CD4-positive, alpha-beta memory T cell (primary cell): ENCODE measurements around the gene COL18A1. TPM values are rescaled to one million over a fixed set of nuclear protein-coding genes. Genes with fewer than 3 reads are reported as not detected.

Experiments
- CTCF ChIA-PET: fragments of 350-600 bp; sonication (Branson Sonifier 250); formaldehyde crosslinking; loops from one replicate; lab custom pipeline; 2021; ENCODE audit warnings: inconsistent platforms; ENCODE audit not compliant: partially characterized antibody; lab: Charles Lee
- POLR2A ChIA-PET: fragments of 350-600 bp; sonication (Branson Sonifier 250); formaldehyde crosslinking; loops from one replicate; lab custom pipeline; 2021; ENCODE audit not compliant: partially characterized antibody; lab: Charles Lee
- DNase-seq, 5 donors: peaks; one replicate each; pipeline versions ENCODE4 v3.0.0 to v3.0.0-alpha.2; 2020 to 2022; ENCODE audit warnings: mixed read lengths in 1 of 5
- H3K27ac ChIP-seq: one replicate; pipeline ENCODE4 v1.7.0; 2013; ENCODE audit warnings: low read depth, low read length
- H3K27me3 ChIP-seq: 2 replicates; pipeline ENCODE4 v1.7.0; 2013; ENCODE audit warnings: mild to moderate bottlenecking, low read length, moderate library complexity; ENCODE audit not compliant: insufficient read depth
- H3K36me3 ChIP-seq: 2 replicates; pipeline ENCODE4 v1.7.0; 2013; ENCODE audit warnings: mild to moderate bottlenecking, low read length, moderate library complexity; ENCODE audit not compliant: insufficient read depth
- H3K4me1 ChIP-seq: 2 replicates; pipeline ENCODE4 v1.7.0; 2013; ENCODE audit warnings: mild to moderate bottlenecking, low read length, moderate library complexity; ENCODE audit not compliant: insufficient read depth
- H3K4me3 ChIP-seq, 2 donors: one replicate each; pipeline ENCODE4 v1.7.0; 2013; ENCODE audit warnings: low read length in 2 of 2, mild to moderate bottlenecking in 1 of 2
- H3K9me3 ChIP-seq, 2 donors: one replicate each; pipeline ENCODE4 v1.7.0; 2013; ENCODE audit warnings: low read length in 2 of 2, control low read depth in 1 of 2; ENCODE audit not compliant: control insufficient read depth in 1 of 2
- H3K27ac Mint-ChIP-seq, 7 donors: one replicate each; pipeline ENCODE4 v1.8.0; 2020 to 2021; ENCODE audit warnings: mixed read lengths in 7 of 7, mild to moderate bottlenecking in 6 of 7, inconsistent platforms in 3 of 7, moderate library complexity in 3 of 7
- H3K27me3 Mint-ChIP-seq, 2 donors: one replicate each; pipeline ENCODE4 v1.8.0; 2020 to 2021; ENCODE audit warnings: mixed read lengths in 2 of 2
- H3K36me3 Mint-ChIP-seq, 2 donors: one replicate each; pipeline ENCODE4 v1.8.0; 2020 to 2021; ENCODE audit warnings: mixed read lengths in 2 of 2, inconsistent platforms in 1 of 2, mild to moderate bottlenecking in 1 of 2
- H3K4me1 Mint-ChIP-seq, 4 donors: one replicate each; pipeline ENCODE4 v1.8.0; 2020 to 2021; ENCODE audit warnings: mixed read lengths in 4 of 4, mild to moderate bottlenecking in 1 of 4
- H3K4me3 Mint-ChIP-seq, 8 donors: one replicate each; pipeline ENCODE4 v1.8.0; 2020 to 2021; ENCODE audit warnings: mixed read lengths in 8 of 8, mild to moderate bottlenecking in 7 of 8, moderate library complexity in 6 of 8, inconsistent platforms in 3 of 8
- H3K9me3 Mint-ChIP-seq, 8 donors: one replicate each; pipeline ENCODE4 v1.8.0; 2020 to 2021; ENCODE audit warnings: mixed read lengths in 8 of 8, mild to moderate bottlenecking in 5 of 8, inconsistent platforms in 3 of 8, moderate library complexity in 1 of 8
- intact Hi-C: fragments of 100-400 bp; cut with micrococcal nuclease; formaldehyde crosslinking; loops from one replicate; pipeline ENCODE4 v1.15.1; 2023
- polyA plus RNA-seq, 2 donors: library from polyadenylated mRNA; unstranded; fragments of 300-500 nt; fragmentation: Illumina TruSeq; gene quantifications; one replicate each; pipeline ENCODE4 v1.2.3, GENCODE V29; 2021
- total RNA-seq, 2 experiments: library from RNA; stranded (reverse); gene quantifications; one replicate each; pipeline ENCODE4 v1.2.3, GENCODE V29; 2021

COL18A1 gene
- total and polyA plus RNA-seq, 4 experiments from 2014 or later: 0.43 to 4.5 (median 3.8) TPM

DNA sequence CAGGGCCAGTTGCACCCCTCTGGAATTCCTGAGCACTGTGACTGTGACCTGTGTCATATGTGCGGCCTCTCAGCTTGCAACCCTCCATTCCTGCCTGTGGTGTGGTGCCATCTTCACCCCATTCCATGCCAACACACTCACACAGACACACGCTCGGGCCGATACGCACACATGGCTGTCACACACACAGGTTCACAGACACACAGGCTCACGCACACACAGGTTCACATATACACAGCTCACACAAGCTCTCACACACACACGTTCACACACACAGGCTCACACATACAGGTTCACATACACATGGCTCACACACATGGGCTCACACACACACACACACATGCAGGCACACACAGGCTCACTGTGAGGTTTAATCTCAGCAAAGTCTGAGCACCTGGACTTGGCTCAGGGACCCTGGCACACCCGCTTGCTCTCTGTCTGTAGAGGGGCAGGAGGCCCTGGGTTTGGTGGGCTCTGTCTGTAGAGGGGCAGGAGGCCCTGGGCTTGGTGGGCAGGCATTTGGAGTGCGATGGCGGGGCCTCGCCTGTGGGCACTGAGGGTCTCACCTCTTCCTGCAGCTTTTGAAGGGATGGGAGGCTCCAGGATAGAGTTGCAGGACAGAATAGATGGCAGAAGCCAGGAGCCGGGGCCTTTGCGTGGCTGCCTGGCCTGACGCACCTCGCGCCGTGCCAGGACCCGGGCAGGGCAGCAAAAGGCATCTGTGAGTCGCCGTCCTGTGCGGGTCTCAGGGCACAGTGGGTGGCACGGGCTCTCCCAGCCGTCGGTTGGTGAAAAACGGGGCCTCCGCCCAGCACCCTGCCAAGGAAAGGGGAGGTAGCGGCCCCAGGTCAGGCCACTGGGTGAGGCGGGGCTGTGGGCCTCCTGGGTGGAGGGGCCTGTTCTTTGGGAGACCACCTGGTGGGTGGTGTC is 17.1 kb downstream of the COL18A1 start:
- Histone ChIP-seq H3K27ac (no peak overlapping the region), H3K36me3 (no peaks in the 10 kb centered on the region), H3K9me3 (no peaks in the 10 kb centered on the region), H3K4me3 (no peak overlapping the region), H3K27me3 (no peaks in the 10 kb centered on the region), H3K4me1 (no peaks in the 10 kb centered on the region)
- Mint-ChIP-seq H3K4me3 (no peak overlapping the region), H3K27ac (peak overlapping the region in 1 of 7 donors; percentile 28), H3K27me3 (peaks cover 1 to 4% of the 10 kb centered on the region in 2 donors), H3K9me3 (no peaks in the 10 kb centered on the region), H3K4me1 (peaks cover 0 to 2% (median 0%) of the 10 kb centered on the region in 4 donors), H3K36me3 (no peaks in the 10 kb centered on the region)
- ChIA-PET CTCF (no interaction called here), POLR2A (no interaction called here)
- intact Hi-C loops: no loop called here
- peak in 1 of 5 donors; percentile 37 for DNase-seq

DNA sequence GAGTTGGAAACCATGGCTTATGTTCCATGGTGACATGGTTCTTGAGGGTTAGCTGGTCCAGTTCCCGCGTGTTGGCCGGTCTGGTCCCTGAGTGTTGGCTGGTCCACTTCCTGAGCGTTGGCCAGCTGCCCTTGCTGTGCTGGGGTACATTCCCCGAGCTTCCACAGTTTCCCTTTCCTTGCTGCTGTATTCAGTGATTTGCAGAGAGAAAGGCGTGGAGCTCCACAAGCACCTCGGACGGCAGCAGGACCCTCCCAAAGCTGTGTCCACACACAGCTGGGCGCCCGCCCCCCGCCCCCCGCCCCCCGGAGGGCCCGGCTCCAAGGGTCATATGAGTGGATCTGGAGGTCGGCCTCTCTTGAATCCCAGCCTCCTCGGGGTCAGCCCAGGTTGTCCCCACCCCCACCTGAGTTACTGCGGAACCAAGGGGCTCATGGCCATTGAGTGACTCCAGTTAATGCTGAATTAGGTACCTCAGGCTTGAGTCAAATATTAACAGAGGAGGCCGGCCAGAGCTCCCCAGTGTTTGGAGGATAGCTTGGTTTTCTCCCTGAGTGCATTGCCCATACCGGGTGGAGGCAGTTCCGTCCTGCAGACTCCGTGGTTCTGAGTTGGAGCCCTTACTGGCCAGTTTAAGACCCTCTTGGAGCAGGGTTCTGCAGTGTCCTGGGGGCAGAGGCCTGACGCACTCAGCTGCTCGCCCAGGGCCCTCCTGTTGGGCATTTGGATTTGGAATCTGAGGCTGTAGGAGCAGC is 18.4 kb downstream of the COL18A1 start:
- ChIA-PET POLR2A (no interaction called here), CTCF (no interaction called here)
- H3K9me3 Mint-ChIP-seq: no peaks in the 10 kb centered on the region
- H3K27me3 Mint-ChIP-seq: peaks cover 1 to 4% of the 10 kb centered on the region in 2 donors
- no peak overlapping the region for H3K27ac ChIP-seq
- no peak overlapping the region for H3K4me3 ChIP-seq
- H3K9me3 ChIP-seq: no peaks in the 10 kb centered on the region
- no peak overlapping the region for H3K27ac Mint-ChIP-seq
- H3K27me3 ChIP-seq: no peaks in the 10 kb centered on the region
- DNase-seq: peak in 1 of 5 donors; percentile 16
- H3K36me3 ChIP-seq: no peaks in the 10 kb centered on the region
- H3K4me1 ChIP-seq: no peaks in the 10 kb centered on the region
- H3K4me1 Mint-ChIP-seq: peaks cover 0 to 2% (median 0%) of the 10 kb centered on the region in 4 donors
- no peak overlapping the region for H3K4me3 Mint-ChIP-seq
- H3K36me3 Mint-ChIP-seq: no peaks in the 10 kb centered on the region
- intact Hi-C loops: no loop called here

DNA sequence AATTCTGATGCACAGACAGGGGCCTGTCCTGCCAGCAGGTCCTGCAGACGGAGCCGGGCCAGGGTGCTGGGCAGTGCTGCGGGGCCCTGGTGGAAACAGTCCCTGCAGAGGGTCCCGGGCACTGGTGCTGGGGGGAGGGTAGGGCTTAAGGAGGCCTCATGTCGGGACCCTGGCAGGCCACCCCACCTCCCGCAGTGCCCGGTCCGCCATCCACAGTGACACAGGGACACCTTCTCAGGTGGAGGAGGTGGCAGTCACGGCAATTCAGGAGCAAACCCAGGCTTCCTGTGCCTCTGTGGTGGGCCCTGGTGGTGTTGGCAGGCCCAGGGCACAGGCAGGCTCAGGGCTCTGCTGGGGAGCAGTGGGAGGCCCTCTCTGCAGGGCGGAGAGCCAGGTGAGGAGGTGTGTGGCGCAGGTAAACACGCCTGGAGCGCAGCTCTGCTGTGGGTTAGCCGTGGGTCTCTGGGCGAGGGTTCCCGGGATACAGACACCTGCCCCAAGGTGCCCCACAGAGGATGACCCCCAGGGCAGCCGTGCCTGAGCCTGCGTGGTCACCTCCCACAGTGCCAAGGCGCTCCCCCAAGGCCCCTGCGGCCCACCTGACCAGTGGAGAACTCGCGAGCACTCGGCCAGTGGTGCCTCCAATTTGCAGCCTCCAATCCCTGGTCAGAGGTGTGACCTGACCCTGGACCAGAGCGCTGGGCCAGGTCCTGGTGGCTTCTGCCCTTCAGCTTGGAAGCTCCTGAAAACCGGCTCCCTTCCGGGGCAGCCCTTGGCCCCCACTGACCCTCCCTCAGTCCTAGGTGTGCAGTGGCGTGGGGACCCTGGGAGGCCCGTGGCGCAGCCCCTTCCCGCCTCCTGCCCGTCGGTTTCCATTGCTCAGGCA is 19.2 kb downstream of the COL18A1 start:
- Mint-ChIP-seq H3K36me3 (no peaks in the 10 kb centered on the region), H3K4me3 (no peak overlapping the region), H3K27ac (no peak overlapping the region), H3K27me3 (no peaks in the 10 kb centered on the region), H3K4me1 (peaks cover 0 to 2% (median 0%) of the 10 kb centered on the region in 4 donors), H3K9me3 (no peaks in the 10 kb centered on the region)
- Histone ChIP-seq H3K36me3 (no peaks in the 10 kb centered on the region), H3K27ac (no peak overlapping the region), H3K4me3 (no peak overlapping the region), H3K4me1 (no peaks in the 10 kb centered on the region), H3K27me3 (no peaks in the 10 kb centered on the region), H3K9me3 (no peaks in the 10 kb centered on the region)
- DNase-seq: peak in 1 of 5 donors; percentile 34
- ChIA-PET POLR2A (no interaction called here), CTCF (no interaction called here)
- intact Hi-C loops: no loop called here

DNA sequence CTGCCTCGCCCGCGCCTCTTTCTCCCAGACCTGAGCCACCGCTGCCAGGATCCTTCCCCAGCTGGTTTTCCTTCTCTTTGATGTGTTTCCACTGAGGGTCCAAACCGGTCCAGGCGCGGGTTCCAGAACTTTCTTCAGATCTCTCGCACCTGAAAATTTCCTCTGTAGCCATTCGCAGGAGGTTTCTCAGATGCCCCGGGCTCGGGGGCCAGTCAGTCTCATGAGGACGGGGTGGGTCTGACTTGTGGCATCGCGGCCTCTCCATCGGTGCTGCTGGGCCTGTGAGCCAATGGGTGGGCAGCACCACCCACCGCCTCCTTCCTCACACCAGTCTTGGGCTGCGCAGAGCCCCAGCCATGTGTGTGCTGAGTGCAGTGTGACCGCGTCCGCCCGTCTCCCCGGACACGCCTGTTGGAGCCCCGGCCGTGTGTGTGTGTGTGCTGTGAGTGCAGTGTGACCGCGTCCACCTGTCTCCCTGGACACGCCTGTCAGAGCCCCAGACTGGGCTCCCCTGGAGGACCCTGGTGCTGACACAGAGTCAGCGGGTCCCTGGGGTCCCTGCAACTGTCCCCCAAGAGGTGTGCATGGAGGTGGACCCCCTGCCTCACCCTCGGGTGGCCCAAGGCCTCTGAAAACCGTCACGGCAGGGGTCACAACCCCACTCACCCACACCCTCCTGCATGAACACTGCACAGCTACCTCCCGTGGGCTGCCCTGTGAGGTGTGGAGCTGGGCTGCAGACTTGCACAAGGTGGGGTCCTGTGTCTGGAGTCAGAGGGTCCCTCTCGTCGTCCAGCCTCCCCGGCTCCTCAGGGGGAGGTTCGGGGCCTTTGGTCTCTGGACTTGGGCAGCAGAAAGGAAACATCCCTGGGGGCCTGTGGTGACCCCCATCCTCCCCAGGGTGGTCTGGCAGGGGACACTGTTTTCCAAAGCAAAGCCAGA is 20.2 kb downstream of the COL18A1 start:
- intact Hi-C loops: no loop called here
- CTCF ChIA-PET: no interaction called here
- Histone ChIP-seq H3K36me3 (no peaks in the 10 kb centered on the region), H3K4me1 (no peaks in the 10 kb centered on the region), H3K4me3 (no peak overlapping the region), H3K27ac (no peak overlapping the region), H3K27me3 (no peaks in the 10 kb centered on the region), H3K9me3 (no peaks in the 10 kb centered on the region)
- no peaks in the 10 kb centered on the region for H3K9me3 Mint-ChIP-seq
- peak in 1 of 5 donors; percentile 24 for DNase-seq
- H3K27me3 Mint-ChIP-seq: no peaks in the 10 kb centered on the region
- POLR2A ChIA-PET: no interaction called here
- no peak overlapping the region for H3K27ac Mint-ChIP-seq
- no peaks in the 10 kb centered on the region for H3K36me3 Mint-ChIP-seq
- H3K4me1 Mint-ChIP-seq: peaks cover 0 to 2% (median 0%) of the 10 kb centered on the region in 4 donors
- H3K4me3 Mint-ChIP-seq: no peak overlapping the region

DNA sequence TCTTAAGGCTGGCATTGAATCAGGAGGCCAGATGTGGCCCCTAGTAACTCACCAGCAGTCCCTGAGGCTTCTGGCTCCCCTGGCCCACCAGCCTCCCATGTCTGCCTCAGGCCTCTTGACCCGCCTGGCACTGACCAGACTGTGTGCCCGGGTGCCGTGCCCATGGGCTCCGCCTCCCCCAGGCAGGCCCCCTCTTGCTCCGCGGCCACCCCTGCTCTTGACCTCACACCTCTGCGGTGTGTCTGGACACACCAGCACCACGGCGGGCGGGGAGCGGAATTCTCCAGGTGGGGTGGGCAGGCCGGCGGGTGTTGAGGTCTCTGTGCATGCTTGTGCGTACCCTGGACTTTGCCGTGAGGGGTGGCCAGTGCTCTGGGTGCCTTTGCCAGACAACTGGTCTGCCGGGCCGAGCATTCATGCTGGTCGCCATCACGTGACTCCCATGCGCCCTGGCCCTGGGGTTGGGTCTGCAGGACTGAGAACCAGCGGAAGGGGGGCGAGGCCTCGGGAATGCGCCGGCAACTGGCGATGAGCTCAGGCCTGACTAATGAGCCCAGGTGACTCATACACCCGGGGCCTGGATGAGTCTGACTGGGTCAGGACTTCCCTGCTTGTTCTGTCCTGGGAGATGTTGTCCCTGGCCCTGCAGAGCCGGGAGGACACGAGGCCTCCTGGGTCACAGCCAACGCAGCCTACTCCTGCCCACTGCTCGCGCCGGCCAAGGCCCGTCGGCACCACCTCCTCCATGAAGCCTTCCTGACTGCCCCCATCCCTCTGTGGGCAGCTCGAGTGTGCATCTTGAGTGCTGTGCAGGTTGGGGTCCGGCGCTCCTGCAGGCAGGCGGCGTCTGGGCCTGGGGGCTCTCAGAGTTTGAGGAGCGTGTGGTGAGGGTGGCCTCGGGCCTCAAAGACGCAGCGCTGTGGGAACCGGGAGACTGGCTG is 22.6 kb downstream of the COL18A1 start:
- H3K27ac Mint-ChIP-seq: no peak overlapping the region
- H3K4me3 Mint-ChIP-seq: no peak overlapping the region
- no peaks in the 10 kb centered on the region for H3K36me3 Mint-ChIP-seq
- H3K4me1 ChIP-seq: no peaks in the 10 kb centered on the region
- peak in 1 of 5 donors; percentile 28 for DNase-seq
- intact Hi-C loops: no loop called here
- H3K9me3 Mint-ChIP-seq: no peaks in the 10 kb centered on the region
- no peak overlapping the region for H3K4me3 ChIP-seq
- CTCF ChIA-PET: no interaction called here
- H3K27me3 ChIP-seq: no peaks in the 10 kb centered on the region
- no peaks in the 10 kb centered on the region for H3K4me1 Mint-ChIP-seq
- no peaks in the 10 kb centered on the region for H3K36me3 ChIP-seq
- H3K27ac ChIP-seq: no peak overlapping the region
- no peaks in the 10 kb centered on the region for H3K9me3 ChIP-seq
- POLR2A ChIA-PET: no interaction called here
- peaks cover 0 to 3% of the 10 kb centered on the region in 2 donors for H3K27me3 Mint-ChIP-seq

DNA sequence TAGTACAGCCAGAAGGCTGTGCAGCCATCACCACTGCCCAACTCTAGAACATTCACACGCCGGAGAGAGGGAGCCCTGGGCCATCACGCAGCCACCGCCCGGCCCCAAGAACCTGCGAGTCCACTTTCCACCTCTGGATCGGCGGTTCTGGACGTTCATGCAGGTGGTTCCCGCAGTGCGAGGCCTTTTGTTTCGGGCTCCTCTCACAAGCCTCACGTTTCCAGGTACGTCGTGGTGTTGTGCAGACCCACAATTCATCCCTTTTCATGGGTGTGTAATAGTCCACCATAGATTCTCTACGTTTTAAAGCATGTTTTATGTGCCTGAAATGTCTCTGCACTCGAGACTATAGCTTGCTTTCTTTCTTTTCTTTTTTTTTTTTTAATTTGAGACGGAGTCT is 23.6 kb downstream of the COL18A1 start:
- intact Hi-C loops: no loop called here
- H3K36me3 ChIP-seq: no peaks in the 10 kb centered on the region
- POLR2A ChIA-PET: no interaction called here
- DNase-seq: peak in 1 of 5 donors; percentile 1
- Mint-ChIP-seq H3K36me3 (no peaks in the 10 kb centered on the region), H3K4me1 (no peaks in the 10 kb centered on the region), H3K27me3 (peaks cover 0 to 3% of the 10 kb centered on the region in 2 donors), H3K4me3 (no peak overlapping the region), H3K27ac (no peak overlapping the region), H3K9me3 (no peaks in the 10 kb centered on the region)
- H3K27me3 ChIP-seq: no peaks in the 10 kb centered on the region
- CTCF ChIA-PET: no interaction called here
- no peaks in the 10 kb centered on the region for H3K9me3 ChIP-seq
- H3K4me1 ChIP-seq: no peaks in the 10 kb centered on the region
- no peak overlapping the region for H3K4me3 ChIP-seq
- no peak overlapping the region for H3K27ac ChIP-seq
